ENCODE data around the gene TRPV3.

- no peak for TF ChIP-seq POLR2A (IDR thresholded peaks at IDR 0.05; ENCODE audit: low read length)
- TF ChIP-seq GATA1 (IDR thresholded peaks at IDR 0.05; ENCODE audit: low read depth, low read length), result no peak
These were observed 25.3 kb downstream of the TRPV3 start for GRCh38 chr17:3532106-3532858.
